HCT116 (cell line): Measurements from ENCODE around the gene BSN. TPM values are rescaled to one million over a fixed set of nuclear protein-coding genes. Genes with fewer than 3 reads are reported as not detected.

Experiments
- ATAC-seq: fragments of 200-7000 bp; cut with Tn5 transposase; 2 replicates; pipeline ENCODE4 v1.9.1; 2020; ENCODE audit warnings: mild to moderate bottlenecking, moderate library complexity
- BruUV-seq: library from RNA; stranded (reverse); fragments of 400-500 nt; replicated peaks from 2 replicates; lab custom pipeline; 2021; lab: Mats Ljungman, UMichigan
- CTCF ChIA-PET: fragments of 300-600 bp; sonication (Branson Sonifier 250); formaldehyde crosslinking; loops from one replicate; lab custom pipeline; 2021; ENCODE audit warnings: antibody characterized with exemption; lab: Charles Lee
- POLR2A ChIA-PET: fragments of 300-600, 350-600 bp; sonication (Branson Sonifier 250); formaldehyde crosslinking; loops from one replicate; lab custom pipeline; 2021; ENCODE audit warnings: antibody characterized with exemption; lab: Charles Lee
- RAD21 ChIA-PET, 2 experiments: fragments of 300-600 bp; sonication (Branson Sonifier 250); formaldehyde crosslinking; loops; one replicate each; lab custom pipeline; 2023; ENCODE audit warnings: low total read pairs in 2 of 2; ENCODE audit not compliant: uncharacterized antibody in 2 of 2, unreplicated experiment in 2 of 2, low non-redundant PET in 1 of 2; lab: Charles Lee
- DNase-seq: peaks from one replicate; pipeline ENCODE4 v3.0.0-alpha.2; 2010; ENCODE audit warnings: low read depth, low spot score
- H2AFZ ChIP-seq: fragments of 200-600 bp; shearing (Covaris generic), sonication (generic); 2 replicates; pipeline ENCODE4 v1.6.1; 2017; ENCODE audit warnings: low read depth, mixed run types, mixed read lengths, antibody characterized with exemption, low read length; ENCODE audit not compliant: poor library complexity, severe bottlenecking
- H3K27ac ChIP-seq: 2 replicates; pipeline ENCODE4 v1.5.1; 2012; ENCODE audit warnings: low read depth, low read length
- H3K27me3 ChIP-seq: fragments of 200-600 bp; sonication (generic); 2 replicates; pipeline ENCODE4 v1.6.1; 2016; ENCODE audit warnings: mixed run types, low read length, mixed read lengths; ENCODE audit not compliant: insufficient read depth
- H3K36me3 ChIP-seq, 2 experiments: fragments of 200-500 bp in 1 of 2; fragments of 200-600 bp in 1 of 2; sonication (Bioruptor generic) in 1 of 2; sonication (generic) in 1 of 2; 2 replicates each; pipeline versions ENCODE4 v1.5.1 to v1.6.1; 2014 to 2016; ENCODE audit warnings: low read length in 2 of 2, inconsistent platforms in 1 of 2, mixed read lengths in 1 of 2, mixed run types in 1 of 2; ENCODE audit not compliant: insufficient read depth in 2 of 2, control insufficient read depth in 1 of 2
- H3K4me1 ChIP-seq, 2 experiments: fragments of 200-600 bp in 1 of 2; sonication (generic) in 1 of 2; 2 replicates each; pipeline versions ENCODE4 v1.5.1 to v1.6.1; 2012 to 2017; ENCODE audit warnings: low read length in 2 of 2, inconsistent platforms in 1 of 2, mild to moderate bottlenecking in 1 of 2, mixed read lengths in 1 of 2, mixed run types in 1 of 2, moderate library complexity in 1 of 2; ENCODE audit not compliant: insufficient read depth in 2 of 2, control insufficient read depth in 1 of 2
- H3K4me2 ChIP-seq: fragments of 200-600 bp; sonication (generic); 2 replicates; pipeline ENCODE4 v1.6.1; 2017; ENCODE audit warnings: mixed run types, low read length, mixed read lengths
- H3K4me3 ChIP-seq, 2 experiments: fragments of 200-600 bp in 1 of 2; sonication (generic) in 1 of 2; replicated peaks in 1 of 2; 2 replicates each; pipeline ENCODE4 v1.5.1; 2011 to 2016; ENCODE audit warnings: low read length in 2 of 2, control low read depth in 1 of 2, low read depth in 1 of 2, mild to moderate bottlenecking in 1 of 2, mixed read lengths in 1 of 2, mixed run types in 1 of 2
- H3K79me2 ChIP-seq: fragments of 200-600 bp; sonication (generic); 2 replicates; pipeline ENCODE4 v1.6.1; 2017; ENCODE audit warnings: mild to moderate bottlenecking, mixed run types, low read length, moderate library complexity, mixed read lengths; ENCODE audit not compliant: insufficient read depth
- H3K9ac ChIP-seq: fragments of 200-600 bp; sonication (generic); 2 replicates; pipeline ENCODE4 v1.6.1; 2016; ENCODE audit warnings: low read length, mixed read lengths
- H3K9me2 ChIP-seq: fragments of 200-600 bp; sonication (generic), shearing (Covaris generic); 2 replicates; pipeline ENCODE4 v1.6.1; 2017; ENCODE audit warnings: mixed run types, mild to moderate bottlenecking, moderate library complexity; ENCODE audit not compliant: insufficient read depth
- H3K9me3 ChIP-seq, 2 experiments: fragments of 200-500 bp in 1 of 2; fragments of 200-600 bp in 1 of 2; sonication (Bioruptor generic) in 1 of 2; sonication (generic) in 1 of 2; 2 replicates each; pipeline ENCODE4 v1.6.1; 2014 to 2017; ENCODE audit warnings: low read length in 2 of 2, mixed read lengths in 2 of 2, inconsistent platforms in 1 of 2, low read depth in 1 of 2, mild to moderate bottlenecking in 1 of 2, mixed run types in 1 of 2, moderate library complexity in 1 of 2; ENCODE audit not compliant: control insufficient read depth in 1 of 2, insufficient read depth in 1 of 2
- H4K20me1 ChIP-seq: fragments of 200-600 bp; sonication (generic), shearing (Covaris generic); 2 replicates; pipeline ENCODE4 v1.6.1; 2017; ENCODE audit warnings: mixed run types, mild to moderate bottlenecking, moderate library complexity; ENCODE audit not compliant: insufficient read depth
- ELF1 ChIP-seq: IDR thresholded peaks from 2 replicates; pipeline ENCODE4 v1.6.1; 2012; ENCODE audit warnings: low read depth, borderline replicate concordance
- EZH2 ChIP-seq: fragments of 200-600 bp; sonication (generic); IDR thresholded peaks from 2 replicates; pipeline ENCODE4 v1.6.1; 2017; ENCODE audit warnings: antibody characterized with exemption, mixed run types
- EZH2phosphoT487 ChIP-seq: fragments of 200-600 bp; IDR thresholded peaks from 2 replicates; pipeline ENCODE4 v1.6.1; 2018; ENCODE audit warnings: antibody characterized with exemption, borderline replicate concordance
- FOSL1 ChIP-seq: IDR thresholded peaks from 2 replicates; pipeline ENCODE4 v1.6.1; 2012; ENCODE audit warnings: low read depth
- JUND ChIP-seq: IDR thresholded peaks from 2 replicates; pipeline ENCODE4 v1.6.1; 2012
- POLR2A ChIP-seq: IDR thresholded peaks from 2 replicates; pipeline ENCODE4 v1.7.0; 2011; ENCODE audit warnings: borderline replicate concordance; ENCODE audit not compliant: insufficient read depth, insufficient read length; ENCODE audit errors: extremely low read depth
- POLR2AphosphoS5 ChIP-seq: IDR thresholded peaks from 2 replicates; pipeline ENCODE4 v1.6.1; 2011; ENCODE audit warnings: mild to moderate bottlenecking, low read depth, low read length, moderate library complexity
- RAD21 ChIP-seq: IDR thresholded peaks from 2 replicates; pipeline ENCODE4 v1.6.1; 2012; ENCODE audit warnings: low read depth, mild to moderate bottlenecking
- SRF ChIP-seq: IDR thresholded peaks from 2 replicates; pipeline ENCODE4 v1.6.1; 2012; ENCODE audit warnings: low read depth
- TCF7L2 ChIP-seq: IDR thresholded peaks from 2 replicates; pipeline ENCODE4 v1.7.0; 2011; ENCODE audit warnings: borderline replicate concordance, inconsistent platforms; ENCODE audit not compliant: insufficient read depth, insufficient read length; ENCODE audit errors: extremely low read depth
- YY1 ChIP-seq: IDR thresholded peaks from 2 replicates; pipeline ENCODE4 v1.6.1; 2011; ENCODE audit warnings: low read length, low read depth, moderate library complexity, mild to moderate bottlenecking; ENCODE audit not compliant: insufficient replicate concordance; ENCODE audit errors: extremely low read depth
- ZFX ChIP-seq: fragments of 450-650 bp; IDR thresholded peaks from 2 replicates; pipeline ENCODE4 v1.6.1; 2017
- ZNF274 ChIP-seq: fragments of 200-500 bp; sonication (Bioruptor generic); IDR thresholded peaks from 2 replicates; pipeline ENCODE4 v1.6.1; 2014; ENCODE audit warnings: mild to moderate bottlenecking, low read depth, low read length, inconsistent platforms
- intact Hi-C: fragments of 100-400 bp; cut with micrococcal nuclease; formaldehyde crosslinking; loops from 2 replicates; pipeline ENCODE4 v1.10.0; 2022
- total RNA-seq: library from RNA; stranded (reverse); gene quantifications from one replicate; pipeline ENCODE4 v1.2.1, GENCODE V29; 2021; ENCODE audit not compliant: unreplicated experiment
- TF ChIP-seq, protein P1 (sequence below): IDR thresholded peaks from 2 replicates; pipeline ENCODE4 v1.6.1; 2012
- TF ChIP-seq, protein P2 (sequence below): IDR thresholded peaks from 2 replicates; pipeline ENCODE4 v1.6.1; 2011; ENCODE audit warnings: mild to moderate bottlenecking, low read length, moderate library complexity; ENCODE audit not compliant: insufficient replicate concordance; ENCODE audit errors: extremely low read depth
- TF ChIP-seq, protein P3 (sequence below): IDR thresholded peaks from 2 replicates; pipeline ENCODE4 v1.6.1; 2012

Gene BSN
- total RNA-seq, 1 experiment from 2014 or later: 1.5 TPM

DNA sequence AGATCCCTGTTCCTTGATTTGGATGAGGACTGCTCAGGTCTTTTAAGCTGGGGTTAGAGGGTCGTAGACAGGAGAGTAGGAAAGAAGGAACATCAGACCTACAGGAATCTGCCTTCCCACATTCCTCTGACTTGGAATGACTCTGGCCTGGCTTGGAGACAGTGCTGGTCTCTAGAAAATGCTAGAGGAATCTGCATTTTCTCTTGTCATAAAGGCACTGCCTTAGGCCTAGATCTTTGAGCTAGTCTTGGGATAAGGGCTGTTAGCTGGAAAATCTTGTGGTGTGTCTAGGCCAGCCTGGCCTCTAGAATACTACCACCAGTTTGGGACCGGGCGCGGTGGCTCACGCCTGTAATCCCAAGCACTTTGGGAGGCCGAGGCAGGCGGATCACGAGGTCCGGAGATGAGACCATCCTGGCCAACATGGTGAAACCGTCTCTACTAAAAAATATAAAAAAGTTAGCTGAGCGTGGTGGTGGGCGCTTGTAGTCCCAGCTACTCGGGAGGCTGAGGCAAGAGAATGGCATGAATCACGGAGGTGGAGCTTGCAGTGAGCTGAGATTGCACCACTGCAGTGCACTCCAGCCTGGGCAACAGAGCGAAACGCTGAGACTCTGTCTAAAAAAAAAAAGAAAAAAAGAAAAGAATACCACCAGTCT is 17.3 kb upstream of the BSN start:
- ChIA-PET RAD21 (interaction anchor here in 1 of 2 experiments (0.7 kb wide), 1 partner anchor 136 kb away, joined by 3 read pairs; no protein-coding TSS in a partner anchor), POLR2A (interaction anchor here (1.4 kb wide), 1 partner anchor 17 kb away, joined by 3 read pairs; the partner anchor contains the start of gene BSN), CTCF (interaction anchor here (1.1 to 4.9 kb wide), 3 partner anchors 83 to 302 kb away, joined by 3 to 159 read pairs (median 6); no protein-coding TSS in a partner anchor)
- no peak for TF ChIP-seq ZFX
- no peak for TF ChIP-seq FOSL1
- TF ChIP-seq EZH2: no peak
- no peak for TF ChIP-seq JUND
- TF ChIP-seq, protein P1, sequence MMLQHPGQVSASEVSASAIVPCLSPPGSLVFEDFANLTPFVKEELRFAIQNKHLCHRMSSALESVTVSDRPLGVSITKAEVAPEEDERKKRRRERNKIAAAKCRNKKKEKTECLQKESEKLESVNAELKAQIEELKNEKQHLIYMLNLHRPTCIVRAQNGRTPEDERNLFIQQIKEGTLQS: no peak
- no peak for TF ChIP-seq POLR2AphosphoS5
- no peak for TF ChIP-seq ZNF274
- TF ChIP-seq, protein P2, sequence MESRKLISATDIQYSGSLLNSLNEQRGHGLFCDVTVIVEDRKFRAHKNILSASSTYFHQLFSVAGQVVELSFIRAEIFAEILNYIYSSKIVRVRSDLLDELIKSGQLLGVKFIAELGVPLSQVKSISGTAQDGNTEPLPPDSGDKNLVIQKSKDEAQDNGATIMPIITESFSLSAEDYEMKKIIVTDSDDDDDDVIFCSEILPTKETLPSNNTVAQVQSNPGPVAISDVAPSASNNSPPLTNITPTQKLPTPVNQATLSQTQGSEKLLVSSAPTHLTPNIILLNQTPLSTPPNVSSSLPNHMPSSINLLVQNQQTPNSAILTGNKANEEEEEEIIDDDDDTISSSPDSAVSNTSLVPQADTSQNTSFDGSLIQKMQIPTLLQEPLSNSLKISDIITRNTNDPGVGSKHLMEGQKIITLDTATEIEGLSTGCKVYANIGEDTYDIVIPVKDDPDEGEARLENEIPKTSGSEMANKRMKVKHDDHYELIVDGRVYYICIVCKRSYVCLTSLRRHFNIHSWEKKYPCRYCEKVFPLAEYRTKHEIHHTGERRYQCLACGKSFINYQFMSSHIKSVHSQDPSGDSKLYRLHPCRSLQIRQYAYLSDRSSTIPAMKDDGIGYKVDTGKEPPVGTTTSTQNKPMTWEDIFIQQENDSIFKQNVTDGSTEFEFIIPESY: no peak
- no peak for TF ChIP-seq RAD21
- TF ChIP-seq POLR2A: no peak
- TF ChIP-seq EZH2phosphoT487: no peak
- TF ChIP-seq, protein P3, sequence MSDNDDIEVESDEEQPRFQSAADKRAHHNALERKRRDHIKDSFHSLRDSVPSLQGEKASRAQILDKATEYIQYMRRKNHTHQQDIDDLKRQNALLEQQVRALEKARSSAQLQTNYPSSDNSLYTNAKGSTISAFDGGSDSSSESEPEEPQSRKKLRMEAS: no peak
- TF ChIP-seq SRF: no peak
- no peak for TF ChIP-seq TCF7L2
- TF ChIP-seq ELF1: no peak
- no peak for TF ChIP-seq YY1
- no peak overlapping the region for H3K4me3 ChIP-seq
- H3K9me2 ChIP-seq: no peaks in the 10 kb centered on the region
- no peaks in the 10 kb centered on the region for H4K20me1 ChIP-seq
- intact Hi-C loops: no loop called here
- ATAC-seq (no peak), DNase-seq (no peak)
- H3K4me2 ChIP-seq: no peak overlapping the region
- no peaks in the 10 kb centered on the region for H3K79me2 ChIP-seq
- peaks cover 7 to 14% of the 10 kb centered on the region in 2 experiments; a peak in 3 of 4 replicates for H3K4me1 ChIP-seq
- H3K9ac ChIP-seq: no peak overlapping the region
- BruUV-seq: no TSS peak
- peaks cover 6 to 8% of the 10 kb centered on the region in 2 experiments; a peak in 2 of 4 replicates for H3K36me3 ChIP-seq
- H3K27ac ChIP-seq: no peak overlapping the region
- no peaks in the 10 kb centered on the region for H3K9me3 ChIP-seq
- H2AFZ ChIP-seq: no peak overlapping the region
- no peaks in the 10 kb centered on the region for H3K27me3 ChIP-seq
